GM19351 (cell line): Measurements from ENCODE around the gene SEPTIN3.
"Not testable (repeated sequence)": the region's sequence is repeated elsewhere in the genome, so short reads cannot be mapped to it uniquely, and the experiment has no call there.

ENCODE experiments used
- ATAC-seq: cut with Tn5 transposase; IDR thresholded peaks from one replicate; pipeline ENCODE4 v1.9.1; 2021; ENCODE audit warnings: mild to moderate bottlenecking, moderate library complexity; ENCODE audit not compliant: unreplicated experiment

SEPTIN3 gene

GRCh38 chr22:41940832-41941765 lies 28.1 kb upstream of the SEPTIN3 start:
- ATAC-seq = peak; percentile 32

GRCh38 chr22:41943661-41944209 lies 25.5 kb upstream of the SEPTIN3 start:
- ATAC-seq = no peak

DNA sequence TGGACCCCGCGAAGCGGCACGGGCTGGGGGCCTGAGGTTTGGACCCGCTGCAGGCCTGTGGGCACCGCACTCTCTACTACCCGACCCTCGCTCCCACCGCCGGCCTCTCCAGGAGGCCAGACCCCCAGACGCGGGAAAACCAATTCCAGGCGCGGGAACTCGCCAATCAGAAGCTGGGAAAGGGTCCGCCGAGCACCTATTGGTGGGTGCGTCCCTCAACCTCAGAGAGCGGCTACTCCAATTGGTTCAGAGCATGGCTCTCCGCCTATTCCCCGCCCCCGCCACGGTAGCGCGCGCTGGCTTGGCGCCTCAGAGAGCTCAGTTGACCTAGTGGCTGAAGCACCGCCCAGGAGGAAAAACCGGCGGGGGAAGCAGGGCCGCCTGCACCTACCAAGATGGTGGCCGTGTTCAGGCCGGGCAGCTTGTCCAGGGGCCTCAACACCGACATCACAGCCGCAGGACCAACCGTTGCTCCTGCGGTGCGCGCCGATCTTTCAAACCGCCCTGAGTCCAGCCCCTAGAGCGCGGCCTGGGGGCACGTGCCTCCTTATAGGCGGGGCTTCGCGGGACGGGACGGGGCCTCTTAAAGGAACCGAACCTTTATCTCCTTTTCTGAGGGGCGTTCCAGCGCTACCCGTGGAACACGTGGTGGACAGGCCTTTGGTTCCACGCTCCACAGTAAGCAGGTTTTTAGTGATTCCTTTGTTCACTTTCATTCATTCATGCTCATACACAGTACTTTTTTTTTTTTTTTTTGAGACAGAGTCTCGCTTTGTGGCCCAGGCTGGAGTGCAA lies 22.4 kb upstream of the SEPTIN3 start, which contains the start of gene CENPM:
Gene CENPM, minus strand, starts transcription at position 524 of the 795 bp plus-strand sequence. Its CDS starts 76 bp downstream, at position 448.
- ATAC-seq = peak; percentile 86

DNA sequence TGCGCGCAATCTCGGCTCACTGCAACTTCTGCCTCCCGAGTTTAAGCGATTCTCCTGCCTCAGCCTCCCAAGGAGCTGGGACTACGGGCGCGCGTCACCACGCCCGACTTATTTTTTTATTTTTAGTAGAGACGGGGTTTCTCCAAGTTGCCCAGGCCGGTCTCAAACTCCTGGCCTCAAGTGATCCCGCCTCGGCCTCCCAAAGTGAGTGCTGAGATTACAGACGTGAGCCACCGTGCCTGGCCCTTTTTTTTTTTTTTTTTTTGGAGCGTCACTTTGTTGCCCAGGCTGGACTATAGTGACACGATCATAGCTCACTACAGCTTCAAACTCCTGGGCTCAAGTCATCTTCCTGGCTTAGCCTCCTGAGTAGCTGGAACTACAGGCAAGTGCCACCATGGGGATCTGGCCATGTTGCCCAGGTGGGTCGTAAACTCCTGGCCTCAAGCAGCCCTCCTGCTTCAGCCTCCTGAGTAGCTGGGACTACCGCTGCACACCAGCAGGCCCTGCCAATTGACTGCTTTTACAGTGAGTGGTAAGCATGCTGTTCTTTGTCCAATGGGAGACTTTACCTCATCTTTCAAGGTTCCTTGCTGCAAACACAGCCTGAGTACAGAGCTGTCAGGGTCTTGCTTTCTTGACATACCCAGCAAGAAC lies 21.7 kb upstream of the SEPTIN3 start:
- no peak for ATAC-seq

DNA sequence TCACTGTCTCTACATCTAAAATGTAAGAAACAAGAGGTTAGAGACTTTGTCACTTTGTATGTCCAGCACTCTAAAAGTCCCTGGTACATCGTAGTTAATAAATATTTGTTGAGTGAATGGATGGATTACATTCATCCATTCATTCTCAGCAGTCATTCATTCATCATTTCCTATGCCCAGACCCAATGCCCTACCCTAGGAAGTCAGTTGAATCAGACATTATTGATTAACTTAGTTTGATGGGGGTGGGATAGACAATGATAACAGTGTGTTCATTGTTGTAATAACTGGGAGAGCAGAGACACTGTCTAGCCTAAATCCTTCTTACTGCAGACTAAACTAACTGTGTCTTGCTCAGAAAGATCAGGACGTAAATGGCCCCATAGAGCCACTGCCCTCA lies 21.1 kb upstream of the SEPTIN3 start:
- no peak for ATAC-seq

DNA sequence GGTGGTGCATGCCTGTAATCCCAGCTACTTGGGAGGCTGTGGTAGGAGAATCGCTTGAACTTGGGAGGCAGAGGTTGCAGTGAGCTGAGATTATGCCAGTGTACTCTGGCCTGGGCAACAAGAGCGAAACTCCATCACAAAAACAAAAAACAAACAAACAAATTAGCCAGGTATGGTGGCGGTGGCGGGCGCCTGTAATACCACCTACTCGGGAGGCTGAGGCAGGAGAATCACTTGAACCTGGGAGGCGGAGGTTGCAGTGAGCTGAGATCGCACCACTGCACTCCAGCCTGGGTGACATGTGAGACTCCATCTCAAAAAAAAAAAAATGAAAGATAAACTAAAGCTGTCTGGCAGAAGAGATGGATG lies 20.3 kb upstream of the SEPTIN3 start:
- ATAC-seq = not testable (repeated sequence)

- no peak for ATAC-seq
These were observed 19.8 kb upstream of the SEPTIN3 start for GRCh38 chr22:41949297-41949965.

- ATAC-seq = no peak
These were observed 17.3 kb upstream of the SEPTIN3 start, which contains the start of gene SMIM45 for GRCh38 chr22:41951898-41952474. Gene SMIM45, plus strand, starts transcription at chr22:41952150.

GRCh38 chr22:41952713-41953112 lies 16.5 kb upstream of the SEPTIN3 start:
- ATAC-seq = no peak

DNA sequence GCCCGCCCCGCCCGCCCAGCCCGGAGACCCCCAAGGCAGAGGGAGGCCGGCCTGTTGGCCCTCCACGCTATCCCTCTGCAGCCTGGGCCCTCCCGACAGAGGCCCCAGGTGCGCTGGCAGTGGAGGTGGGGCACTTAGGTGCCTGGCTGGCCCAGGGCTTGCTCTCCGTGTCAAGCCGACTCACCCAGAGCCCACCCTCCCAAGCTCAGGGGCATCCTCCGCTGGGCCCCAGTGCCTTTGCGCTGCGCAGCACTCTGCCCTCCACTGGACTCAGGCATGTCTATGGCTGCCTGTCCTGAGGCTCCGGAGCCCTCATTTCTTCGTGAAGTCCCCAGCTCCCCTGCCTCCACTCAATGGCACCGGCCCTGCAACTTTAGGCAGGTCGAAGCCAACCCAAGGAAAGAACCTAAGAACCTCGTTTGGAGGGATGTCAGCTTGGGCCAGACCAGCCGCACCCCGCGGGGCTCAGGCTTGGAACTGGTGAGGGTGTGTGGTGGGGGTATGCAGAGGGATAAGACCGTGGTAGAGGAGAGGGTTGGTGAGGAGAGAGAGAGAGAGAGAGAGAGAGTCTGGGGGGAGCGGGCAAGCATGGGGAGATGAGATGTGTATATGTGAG lies 11.2 kb upstream of the SEPTIN3 start:
- ATAC-seq = no peak

GRCh38 chr22:41963453-41964111 lies 5.7 kb upstream of the SEPTIN3 start:
- no peak for ATAC-seq

DNA sequence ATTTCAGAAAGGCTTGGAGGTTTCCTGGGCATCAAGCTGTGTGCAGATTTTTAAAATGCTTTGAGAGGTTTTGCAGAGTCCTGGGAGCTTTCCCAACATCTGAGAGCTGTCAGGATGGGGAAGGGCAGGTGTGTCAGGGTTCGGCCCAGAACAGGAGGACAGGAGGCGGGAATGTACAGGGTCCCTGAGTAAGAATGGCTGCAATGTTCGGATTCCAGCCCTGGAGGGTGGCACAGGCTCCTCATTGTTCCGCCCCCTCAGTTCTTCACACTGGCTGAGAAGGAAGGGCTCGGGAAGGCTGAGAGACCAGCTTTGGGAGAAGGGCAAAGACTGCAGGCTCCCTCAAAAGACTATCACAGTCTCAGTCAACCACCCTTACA lies 5.1 kb upstream of the SEPTIN3 start:
- no peak for ATAC-seq

- ATAC-seq = no peak
These were observed 3.0 kb upstream of the SEPTIN3 start for GRCh38 chr22:41966225-41966606.

- no peak for ATAC-seq
These were observed 2.5 kb upstream of the SEPTIN3 start for GRCh38 chr22:41966607-41967240.

GRCh38 chr22:41968601-41969000 lies 642 bp upstream of the SEPTIN3 start:
- no peak for ATAC-seq

DNA sequence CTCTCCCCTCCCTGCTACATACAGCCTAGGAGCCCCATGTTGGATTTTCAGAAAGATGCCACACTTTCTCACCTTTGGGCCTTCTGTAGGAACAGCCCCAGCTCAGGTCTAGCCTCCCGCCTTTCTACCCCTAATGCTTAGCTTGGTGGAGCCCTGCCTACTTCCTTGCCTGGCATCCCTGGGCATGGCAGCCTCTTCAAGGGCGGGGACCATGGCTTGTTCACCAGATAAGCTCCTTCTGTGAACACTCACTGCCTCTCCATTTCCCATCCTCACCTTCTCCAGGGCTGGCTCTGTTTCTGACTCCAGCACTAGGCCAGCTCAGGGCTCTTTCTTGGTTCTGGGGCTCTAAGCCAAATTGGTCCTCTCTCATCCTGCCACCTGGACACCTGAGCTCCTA lies 1.4 kb downstream of the SEPTIN3 start:
- no peak for ATAC-seq

DNA sequence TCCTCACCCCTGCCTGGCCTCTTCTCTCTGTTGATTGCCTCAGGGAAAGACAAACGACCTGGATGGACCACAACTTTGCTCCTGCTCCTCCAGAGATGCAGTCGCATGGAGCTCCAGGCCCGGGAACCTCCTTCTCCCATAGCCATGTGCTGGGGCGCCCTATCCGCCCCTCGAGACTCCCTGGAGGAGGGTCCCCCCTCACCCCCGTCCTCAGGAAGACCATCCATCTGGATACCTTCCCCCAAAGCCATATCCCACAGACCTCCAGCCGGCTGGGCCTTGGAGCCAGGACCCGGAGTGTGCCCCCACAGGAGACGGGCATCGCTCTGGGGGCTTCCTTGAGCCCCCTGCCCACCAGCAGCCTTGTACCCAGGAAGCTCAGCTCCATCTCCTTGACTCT lies 2.2 kb downstream of the SEPTIN3 start:
- no peak for ATAC-seq

DNA sequence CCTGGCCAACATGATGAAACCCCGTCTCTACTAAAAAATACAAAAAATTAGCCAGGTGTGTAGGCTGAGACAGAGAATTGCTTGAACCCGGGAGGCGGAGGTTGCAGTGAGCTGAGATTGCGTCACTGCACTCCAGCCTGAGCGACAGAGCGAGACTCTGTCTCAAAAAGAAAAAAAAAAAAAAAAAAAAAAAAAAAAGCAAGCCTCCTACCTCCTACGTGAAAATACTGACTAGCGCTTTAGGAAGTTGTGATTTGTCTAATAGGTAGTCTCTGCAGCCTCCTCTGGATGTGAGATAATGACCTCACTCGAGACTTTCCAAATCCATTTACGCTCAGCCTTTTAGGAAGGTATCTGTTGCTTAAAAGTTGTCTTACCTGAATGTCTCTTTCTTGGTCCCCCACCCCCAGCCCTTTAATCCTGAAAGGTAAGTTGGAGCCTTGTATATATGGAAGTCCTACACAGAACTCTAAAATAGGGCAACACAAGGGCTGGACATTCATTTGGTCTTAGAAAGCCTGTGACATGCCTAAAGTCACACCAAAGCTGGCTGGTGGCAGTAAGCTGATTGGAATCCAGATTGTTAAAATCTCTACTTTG lies 5.5 kb downstream of the SEPTIN3 start:
- no peak for ATAC-seq
